CD14-positive monocyte (primary cell): Measurements from ENCODE around the gene PPP4R1. TPM values are rescaled to one million over a fixed set of nuclear protein-coding genes. Genes with fewer than 3 reads are reported as not detected.

ENCODE experiments used
- DNase-seq, 3 donors: peaks; one replicate each; pipeline ENCODE4 v3.0.0-alpha.2; 2011 to 2022
- H2AFZ ChIP-seq: 2 replicates; pipeline ENCODE4 v1.6.0; 2012; ENCODE audit warnings: mild to moderate bottlenecking, low read depth, low read length, inconsistent platforms; ENCODE audit not compliant: insufficient read depth, poor library complexity, severe bottlenecking
- H3K27ac ChIP-seq, 2 donors: 1 replicate in 1 of 2; 2 replicates in 1 of 2; pipeline ENCODE4 v1.5.1; 2012 to 2013; ENCODE audit warnings: low read length in 2 of 2, control low read depth in 1 of 2, inconsistent platforms in 1 of 2, low read depth in 1 of 2, mild to moderate bottlenecking in 1 of 2
- H3K27me3 ChIP-seq, 2 donors: one replicate each; pipeline versions ENCODE4 v1.6.0 to v1.6.1; 2011 to 2013; ENCODE audit warnings: low read length in 2 of 2; ENCODE audit not compliant: control insufficient read depth in 2 of 2, insufficient read depth in 2 of 2
- H3K36me3 ChIP-seq, 2 donors: replicated peaks in 1 of 2; 1 replicate in 1 of 2; 2 replicates in 1 of 2; pipeline versions ENCODE4 v1.5.1 to v1.6.1; 2012 to 2013; ENCODE audit warnings: low read length in 2 of 2, control low read depth in 1 of 2, inconsistent platforms in 1 of 2, mild to moderate bottlenecking in 1 of 2; ENCODE audit not compliant: insufficient read depth in 2 of 2, control insufficient read depth in 1 of 2
- H3K4me1 ChIP-seq, 2 donors: 1 replicate in 1 of 2; 2 replicates in 1 of 2; pipeline versions ENCODE4 v1.5.1 to v1.6.1; 2012 to 2013; ENCODE audit warnings: low read length in 2 of 2, control low read depth in 1 of 2, inconsistent platforms in 1 of 2, mild to moderate bottlenecking in 1 of 2, moderate library complexity in 1 of 2; ENCODE audit not compliant: insufficient read depth in 2 of 2, control insufficient read depth in 1 of 2
- H3K4me2 ChIP-seq: replicated peaks from 2 replicates; pipeline ENCODE3; 2012; ENCODE audit warnings: low read length, moderate library complexity, mild to moderate bottlenecking; ENCODE audit not compliant: poor library complexity, severe bottlenecking; ENCODE audit errors: extremely low read depth
- H3K4me3 ChIP-seq, 3 experiments: fragments of 200-600 bp in 1 of 3; sonication (generic) in 1 of 3; replicated peaks in 1 of 3; 1 replicate in 2 of 3; 2 replicates in 1 of 3; pipeline ENCODE4 v1.5.1; 2011 to 2013; ENCODE audit warnings: low read length in 3 of 3, mild to moderate bottlenecking in 3 of 3, control low read depth in 2 of 3, low read depth in 2 of 3, inconsistent platforms in 1 of 3, moderate library complexity in 1 of 3
- H3K79me2 ChIP-seq: 2 replicates; pipeline ENCODE4 v1.6.0; 2012; ENCODE audit warnings: mild to moderate bottlenecking, control low read depth, inconsistent platforms, low read length, moderate library complexity; ENCODE audit not compliant: insufficient read depth
- H3K9ac ChIP-seq: 2 replicates; pipeline ENCODE4 v1.6.0; 2017; ENCODE audit warnings: low read length, mild to moderate bottlenecking; ENCODE audit not compliant: insufficient read depth, poor library complexity, severe bottlenecking
- H3K9me3 ChIP-seq, 2 donors: replicated peaks in 1 of 2; 1 replicate in 1 of 2; 2 replicates in 1 of 2; pipeline versions ENCODE4 v1.5.1 to v1.6.1; 2012 to 2013; ENCODE audit warnings: low read length in 2 of 2, control low read depth in 1 of 2; ENCODE audit not compliant: control insufficient read depth in 1 of 2, insufficient read depth in 1 of 2
- H4K20me1 ChIP-seq: 2 replicates; pipeline ENCODE4 v1.6.0; 2012; ENCODE audit warnings: mild to moderate bottlenecking, low read length, control low read depth, moderate library complexity; ENCODE audit not compliant: insufficient read depth
- H3K27ac Mint-ChIP-seq, 7 donors: one replicate each; pipeline ENCODE4 v1.8.0; 2020; ENCODE audit warnings: mild to moderate bottlenecking in 7 of 7, mixed read lengths in 7 of 7, moderate library complexity in 6 of 7, inconsistent platforms in 2 of 7
- H3K27me3 Mint-ChIP-seq, 3 donors: one replicate each; pipeline ENCODE4 v1.8.0; 2021 to 2022; ENCODE audit warnings: low read depth in 3 of 3, mild to moderate bottlenecking in 3 of 3, mixed read lengths in 3 of 3, moderate library complexity in 3 of 3, inconsistent platforms in 1 of 3
- H3K36me3 Mint-ChIP-seq, 2 donors: one replicate each; pipeline ENCODE4 v1.8.0; 2020; ENCODE audit warnings: mixed read lengths in 2 of 2, inconsistent platforms in 1 of 2, mild to moderate bottlenecking in 1 of 2
- H3K4me1 Mint-ChIP-seq: one replicate; pipeline ENCODE4 v1.8.0; 2020; ENCODE audit warnings: mild to moderate bottlenecking, mixed read lengths
- H3K4me3 Mint-ChIP-seq, 2 donors: one replicate each; pipeline ENCODE4 v1.8.0; 2020; ENCODE audit warnings: mild to moderate bottlenecking in 2 of 2, mixed read lengths in 2 of 2, moderate library complexity in 1 of 2
- H3K9me3 Mint-ChIP-seq, 7 donors: one replicate each; pipeline ENCODE4 v1.8.0; 2020 to 2022; ENCODE audit warnings: mixed read lengths in 7 of 7, mild to moderate bottlenecking in 6 of 7, moderate library complexity in 6 of 7, inconsistent platforms in 2 of 7
- WGBS: methylation state at CpG from one replicate; pipeline ENCODE4 v1.1.5; 2013; ENCODE audit warnings: missing lambda C conversion rate; ENCODE audit not compliant: insufficient coverage; 5-methylcytosine and 5-hydroxymethylcytosine counted together
- intact Hi-C, 2 donors: fragments of 100-400 bp; cut with micrococcal nuclease; formaldehyde crosslinking; loops; one replicate each; pipeline versions ENCODE4 v1.15.0 to v1.15.1; 2023
- polyA plus RNA-seq, 3 donors: library from polyadenylated mRNA; depleted of rRNA in 1 of 3; unstranded in 2 of 3; stranded (reverse) in 1 of 3; fragments of 300-500 nt in 2 of 3; fragments of >200 nt in 1 of 3; fragmentation: Illumina TruSeq in 2 of 3; gene quantifications; 1 replicate in 2 of 3; 2 replicates in 1 of 3; pipeline ENCODE4 v1.2.3, GENCODE V29; 2012 to 2021
- TF ChIP-seq, protein P1 (sequence below): fragments of 200-600 bp; IDR thresholded peaks from one replicate; pipeline ENCODE4 v1.8.0; 2022; ENCODE audit warnings: antibody characterized with exemption, mild to moderate bottlenecking

PPP4R1 gene
- polyA plus RNA-seq, 3 donors = 22.0 to 45.3 (median 24.6) TPM

DNA sequence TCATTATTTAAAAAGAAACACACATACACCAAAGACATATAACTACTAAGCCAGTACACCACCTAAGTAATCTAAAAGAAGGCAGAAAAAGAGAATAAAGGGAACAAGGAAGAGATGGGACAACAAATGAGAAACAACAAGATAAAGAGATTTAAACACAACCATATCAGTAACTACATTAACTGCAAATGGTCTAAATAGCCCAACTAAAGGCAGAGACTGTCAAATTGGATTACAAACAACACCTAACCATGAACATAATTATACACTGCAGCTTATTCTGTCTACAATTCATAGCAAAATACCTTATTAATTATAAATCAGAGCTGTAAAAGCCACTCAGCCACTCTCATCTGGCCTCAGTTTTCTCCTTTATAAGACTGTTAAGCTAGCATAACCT, 15.0 kb downstream of the PPP4R1 start:
- no peak overlapping the region for H3K4me2 ChIP-seq
- H3K36me3 Mint-ChIP-seq = peaks cover 10 to 27% of the 10 kb centered on the region in 2 donors
- DNase-seq = no peak
- peaks cover 18% of the 10 kb centered on the region for H3K4me1 Mint-ChIP-seq
- H4K20me1 ChIP-seq = peaks cover 95% of the 10 kb centered on the region
- no peak overlapping the region for H3K4me3 Mint-ChIP-seq
- no peak overlapping the region for H2AFZ ChIP-seq
- peak overlapping the region in 1 of 7 donors; percentile 50 for H3K27ac Mint-ChIP-seq
- TF ChIP-seq, protein P1, sequence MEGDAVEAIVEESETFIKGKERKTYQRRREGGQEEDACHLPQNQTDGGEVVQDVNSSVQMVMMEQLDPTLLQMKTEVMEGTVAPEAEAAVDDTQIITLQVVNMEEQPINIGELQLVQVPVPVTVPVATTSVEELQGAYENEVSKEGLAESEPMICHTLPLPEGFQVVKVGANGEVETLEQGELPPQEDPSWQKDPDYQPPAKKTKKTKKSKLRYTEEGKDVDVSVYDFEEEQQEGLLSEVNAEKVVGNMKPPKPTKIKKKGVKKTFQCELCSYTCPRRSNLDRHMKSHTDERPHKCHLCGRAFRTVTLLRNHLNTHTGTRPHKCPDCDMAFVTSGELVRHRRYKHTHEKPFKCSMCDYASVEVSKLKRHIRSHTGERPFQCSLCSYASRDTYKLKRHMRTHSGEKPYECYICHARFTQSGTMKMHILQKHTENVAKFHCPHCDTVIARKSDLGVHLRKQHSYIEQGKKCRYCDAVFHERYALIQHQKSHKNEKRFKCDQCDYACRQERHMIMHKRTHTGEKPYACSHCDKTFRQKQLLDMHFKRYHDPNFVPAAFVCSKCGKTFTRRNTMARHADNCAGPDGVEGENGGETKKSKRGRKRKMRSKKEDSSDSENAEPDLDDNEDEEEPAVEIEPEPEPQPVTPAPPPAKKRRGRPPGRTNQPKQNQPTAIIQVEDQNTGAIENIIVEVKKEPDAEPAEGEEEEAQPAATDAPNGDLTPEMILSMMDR = no peak
- H3K9me3 ChIP-seq = peaks cover 12 to 14% of the 10 kb centered on the region in 2 donors
- peaks cover 99% of the 10 kb centered on the region for H3K79me2 ChIP-seq
- no peaks in the 10 kb centered on the region for H3K4me1 ChIP-seq
- H3K36me3 ChIP-seq = peaks cover 0 to 8% of the 10 kb centered on the region in 2 donors
- intact Hi-C loops = no loop called here
- peaks cover 10 to 23% (median 20%) of the 10 kb centered on the region in 7 donors for H3K9me3 Mint-ChIP-seq
- H3K27me3 Mint-ChIP-seq = no peaks in the 10 kb centered on the region
- H3K27ac ChIP-seq = no peak overlapping the region
- no peak overlapping the region for H3K4me3 ChIP-seq
- no peaks in the 10 kb centered on the region for H3K27me3 ChIP-seq
- no peak overlapping the region for H3K9ac ChIP-seq

DNA sequence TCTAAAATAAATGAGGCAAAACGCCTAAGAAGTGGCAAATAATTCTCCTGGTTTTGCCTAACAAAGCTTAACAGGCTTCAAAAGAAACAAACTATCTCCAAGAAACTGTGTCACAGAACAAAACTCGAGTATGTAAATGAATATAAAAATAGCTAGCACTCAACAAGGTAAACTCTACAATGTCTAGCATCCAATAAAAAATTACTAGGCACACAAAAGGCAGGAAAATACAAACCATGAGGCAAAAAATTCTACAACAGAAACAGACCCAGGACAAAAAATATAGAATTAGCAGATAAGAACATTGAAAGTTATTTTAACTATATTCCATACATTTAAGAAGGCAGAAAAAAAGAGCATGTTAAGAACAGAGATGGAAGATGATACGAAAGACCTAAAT, 16.8 kb downstream of the PPP4R1 start:
- H3K9me3 ChIP-seq = peaks cover 12 to 14% of the 10 kb centered on the region in 2 donors
- peaks cover 91% of the 10 kb centered on the region for H3K79me2 ChIP-seq
- peaks cover 9 to 16% of the 10 kb centered on the region in 2 donors for H3K36me3 ChIP-seq
- peaks cover 16 to 35% of the 10 kb centered on the region in 2 donors for H3K36me3 Mint-ChIP-seq
- no peaks in the 10 kb centered on the region for H3K27me3 Mint-ChIP-seq
- H3K27ac ChIP-seq = no peak overlapping the region
- no peaks in the 10 kb centered on the region for H3K27me3 ChIP-seq
- H3K9me3 Mint-ChIP-seq = peaks cover 10 to 22% (median 17%) of the 10 kb centered on the region in 7 donors
- H3K4me1 ChIP-seq = no peaks in the 10 kb centered on the region
- no peak overlapping the region for H3K4me3 ChIP-seq
- no peak overlapping the region for H3K4me3 Mint-ChIP-seq
- peaks cover 17% of the 10 kb centered on the region for H3K4me1 Mint-ChIP-seq
- TF ChIP-seq, protein P1 = no peak
- no peak overlapping the region for H3K9ac ChIP-seq
- peaks cover 79% of the 10 kb centered on the region for H4K20me1 ChIP-seq
- peak overlapping the region in 1 of 7 donors; percentile 50 for H3K27ac Mint-ChIP-seq
- intact Hi-C loops = no loop called here
- H3K4me2 ChIP-seq = no peak overlapping the region
- no peak for DNase-seq
- H2AFZ ChIP-seq = no peak overlapping the region
- no CpG with 5 or more reads among the region's 3 CpGs for WGBS
